T-helper 9 cell (primary cell): Measurements from ENCODE around the gene PFKFB3.
"Not testable (repeated sequence)": the region's sequence is repeated elsewhere in the genome, so short reads cannot be mapped to it uniquely, and the experiment has no call there.

ENCODE experiments used
- DNase-seq: peaks from one replicate; pipeline ENCODE4 v3.0.0-alpha.2; 2020

PFKFB3 gene

DNA sequence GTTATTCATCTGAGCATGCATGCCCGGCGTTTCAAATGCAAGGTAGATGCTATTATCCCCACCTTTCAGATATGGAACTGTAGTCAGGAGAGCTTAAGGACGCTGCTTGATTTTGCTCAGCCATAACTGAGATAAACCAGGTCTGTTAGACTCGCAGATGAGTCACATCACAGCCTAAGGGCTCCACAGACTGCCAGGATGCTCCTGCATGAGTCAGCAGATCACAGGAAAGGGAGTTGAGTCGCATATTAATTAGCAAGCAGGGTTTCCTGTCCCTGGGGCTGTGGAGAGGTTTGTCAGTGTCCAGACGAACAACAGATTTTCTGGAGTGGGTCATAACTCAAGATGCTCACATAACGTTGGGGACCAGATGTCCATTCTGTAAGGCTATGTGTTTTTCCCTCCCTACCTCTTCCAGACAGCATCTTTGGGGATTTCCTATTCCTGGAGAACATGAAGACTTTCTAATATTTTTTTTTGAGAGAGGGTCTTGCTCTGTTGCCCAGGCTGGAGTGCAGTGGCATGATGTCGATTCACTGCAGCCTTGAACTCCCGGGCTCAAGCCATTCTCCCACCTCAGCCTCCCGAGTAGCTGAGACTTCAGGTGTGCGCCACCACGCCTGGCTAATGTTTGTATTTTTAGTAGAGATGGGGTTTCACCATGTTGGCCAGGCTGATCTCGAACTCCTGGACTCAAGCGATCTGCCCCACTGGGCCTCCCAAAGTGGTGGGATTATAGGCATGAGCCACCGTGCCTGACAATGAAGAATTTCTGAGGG, 36.7 kb downstream of the PFKFB3 start:
- DNase-seq, result peak; percentile 31

DNA sequence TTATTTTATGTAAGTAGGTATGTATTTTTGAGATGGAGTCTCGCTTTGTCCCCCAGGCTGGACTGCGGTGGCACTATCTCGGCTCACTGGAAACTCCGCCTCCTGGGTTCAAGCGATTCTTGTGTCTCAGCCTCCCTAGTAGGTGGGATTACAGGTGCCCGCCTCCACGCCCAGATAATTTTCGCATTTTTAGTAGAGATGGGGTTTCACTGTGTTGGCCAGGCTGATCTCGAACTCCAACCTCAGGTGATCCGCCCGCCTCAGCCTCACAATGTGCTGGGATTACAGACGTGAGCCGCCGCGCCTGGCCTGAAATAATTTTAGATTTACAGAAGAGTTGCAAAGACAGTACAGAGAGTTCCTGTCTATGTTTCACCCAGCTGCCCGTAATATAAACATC, 37.5 kb downstream of the PFKFB3 start:
- no peak for DNase-seq

DNA sequence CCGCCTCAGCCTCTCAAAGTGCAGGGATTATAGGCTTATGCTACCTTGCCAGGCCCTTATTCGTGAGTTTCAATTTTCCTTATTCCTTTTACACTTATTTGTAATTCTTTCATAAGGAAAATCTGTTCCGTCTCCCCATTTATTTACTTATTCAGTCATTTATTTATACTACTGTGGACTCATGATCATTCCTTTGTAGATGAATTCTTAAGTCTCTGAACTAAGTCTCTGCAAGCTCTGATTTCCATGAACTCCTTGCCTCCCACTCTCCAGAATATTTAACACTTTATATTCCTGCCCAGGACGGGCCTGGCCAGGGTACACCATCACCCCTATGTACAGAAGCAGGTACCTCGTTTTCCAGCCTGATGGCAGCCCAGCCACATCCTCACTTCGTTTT, 39.4 kb downstream of the PFKFB3 start:
- DNase-seq, result no peak

DNA sequence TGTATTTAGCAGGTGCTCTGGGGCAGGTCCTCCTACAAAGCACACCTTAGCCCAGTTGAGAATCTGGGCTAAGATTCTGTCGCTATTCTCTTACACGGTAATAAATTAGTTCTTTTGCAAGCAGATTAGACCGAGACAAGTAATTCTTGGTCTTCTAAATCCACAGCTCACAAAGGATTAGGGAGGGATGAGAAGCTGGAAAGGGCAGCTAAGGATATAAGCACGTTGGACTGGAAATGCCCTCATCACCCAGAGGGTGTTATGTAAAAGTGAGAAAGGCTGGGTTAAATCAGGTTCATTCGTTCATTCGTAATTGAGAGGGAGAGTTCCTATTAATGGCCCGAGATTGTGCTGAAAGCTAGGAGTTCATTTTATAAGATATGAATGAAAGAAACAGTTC, 41.8 kb downstream of the PFKFB3 start:
- no peak for DNase-seq

- DNase-seq, result no peak
Measured at GRCh38 chr10:6247041-6247712, 44.4 kb downstream of the PFKFB3 start.

- not testable (repeated sequence) for DNase-seq
Measured at GRCh38 chr10:6248908-6249307, 46.2 kb downstream of the PFKFB3 start.

DNA sequence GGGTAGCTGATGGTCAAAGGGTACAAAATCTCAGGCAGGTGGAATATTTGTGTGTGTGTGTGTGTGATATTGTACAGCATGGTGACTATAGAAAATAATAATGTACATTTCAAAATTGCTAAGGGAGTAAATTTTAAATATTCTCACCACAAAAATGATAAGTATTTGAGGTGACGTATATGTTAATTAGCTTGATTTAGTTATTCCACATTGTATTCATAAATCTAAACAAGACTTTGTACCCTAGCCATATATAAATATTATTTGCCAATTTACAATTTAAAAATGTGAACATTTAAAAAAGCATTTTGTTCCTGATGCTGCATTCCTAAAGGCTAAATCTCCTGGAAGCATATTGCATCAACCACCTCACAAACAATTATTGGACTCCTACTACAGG, 47.0 kb downstream of the PFKFB3 start:
- DNase-seq, result no peak

DNA sequence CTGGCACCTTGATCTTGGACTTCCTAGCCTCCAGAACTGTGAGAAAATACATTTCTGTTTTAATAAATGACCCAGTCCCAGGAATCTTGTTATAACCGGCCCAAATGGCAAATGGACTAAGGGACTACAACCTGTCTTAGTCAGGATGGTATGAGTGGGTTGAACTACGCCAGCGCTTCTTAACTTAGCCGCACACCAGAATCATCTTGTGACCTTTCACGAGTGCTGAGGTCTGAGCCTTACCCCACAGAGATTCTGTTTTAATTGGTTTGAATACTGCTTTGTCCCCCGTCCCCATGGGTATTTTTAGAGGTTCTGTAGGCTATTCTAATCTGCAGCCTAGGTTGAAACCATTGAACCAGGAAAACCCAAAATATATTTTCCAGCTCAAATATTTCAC, 48.0 kb downstream of the PFKFB3 start:
- DNase-seq, result no peak

DNA sequence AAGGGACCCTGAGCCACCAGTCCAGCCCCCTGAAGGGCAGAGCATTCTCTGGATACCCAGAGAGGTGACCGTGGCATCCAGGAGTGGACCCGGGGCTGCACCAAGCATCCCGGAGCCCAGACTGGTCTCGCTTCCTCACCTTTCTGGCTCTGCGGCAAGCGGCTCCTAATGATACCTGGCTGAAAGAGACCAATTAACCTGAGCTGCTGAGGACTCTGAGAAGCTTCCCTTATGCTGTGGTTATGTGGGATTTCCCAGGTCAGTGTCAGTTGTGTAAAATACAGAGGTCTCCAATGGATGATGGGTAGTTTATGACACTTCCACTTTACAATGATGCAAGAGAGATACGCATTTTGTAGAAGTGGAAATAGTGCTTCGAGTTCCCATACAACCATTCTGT, 51.5 kb downstream of the PFKFB3 start:
- DNase-seq, result no peak

DNA sequence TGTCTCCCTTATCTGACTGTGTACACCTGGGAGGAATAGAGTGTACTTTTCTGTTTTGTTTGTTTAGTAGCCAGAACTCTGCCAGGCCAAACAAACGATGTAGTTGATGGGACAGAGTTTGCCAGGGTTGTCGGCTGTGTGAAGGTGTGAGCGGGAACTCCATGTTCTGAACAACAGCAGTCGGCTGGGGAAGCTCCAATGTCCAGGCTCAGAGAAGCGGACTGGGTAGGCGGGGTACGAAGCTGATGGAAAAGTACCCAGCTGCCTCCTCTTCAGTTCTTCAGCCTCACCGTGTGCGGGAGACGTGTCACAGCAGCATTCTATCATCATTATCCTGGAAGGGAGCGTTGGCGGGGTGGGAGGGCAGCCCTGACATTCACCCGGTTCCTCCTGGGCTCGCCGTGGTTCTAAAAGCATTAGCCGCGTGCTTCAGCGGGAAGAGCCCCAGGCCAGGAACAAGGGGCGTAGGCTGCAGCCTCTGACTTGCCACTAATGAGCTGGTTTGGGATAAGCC, 52.9 kb downstream of the PFKFB3 start:
- no peak for DNase-seq

- DNase-seq, result no peak
Measured at GRCh38 chr10:6256439-6256838, 53.7 kb downstream of the PFKFB3 start.

DNA sequence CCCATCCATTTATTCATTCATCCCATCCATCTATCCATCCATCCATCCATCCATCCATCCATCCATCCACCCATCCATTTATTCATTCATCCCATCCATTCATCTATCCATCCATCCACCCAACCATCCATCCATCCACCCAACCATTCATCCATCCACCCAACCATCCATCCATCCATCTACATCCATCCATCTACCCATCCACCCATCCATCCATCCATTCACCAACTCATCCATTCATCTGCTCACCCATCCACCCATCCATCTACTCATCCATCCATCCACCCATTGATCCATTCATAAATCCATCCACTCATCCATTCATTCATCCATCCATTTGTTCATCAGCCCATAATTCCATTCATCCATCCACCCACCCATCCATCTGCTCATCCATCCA, 56.4 kb downstream of the PFKFB3 start:
- no peak for DNase-seq

- DNase-seq, result no peak
Measured at GRCh38 chr10:6260843-6261242, 58.1 kb downstream of the PFKFB3 start.

- DNase-seq, result no peak
Measured at GRCh38 chr10:6267941-6268340, 65.2 kb downstream of the PFKFB3 start.

DNA sequence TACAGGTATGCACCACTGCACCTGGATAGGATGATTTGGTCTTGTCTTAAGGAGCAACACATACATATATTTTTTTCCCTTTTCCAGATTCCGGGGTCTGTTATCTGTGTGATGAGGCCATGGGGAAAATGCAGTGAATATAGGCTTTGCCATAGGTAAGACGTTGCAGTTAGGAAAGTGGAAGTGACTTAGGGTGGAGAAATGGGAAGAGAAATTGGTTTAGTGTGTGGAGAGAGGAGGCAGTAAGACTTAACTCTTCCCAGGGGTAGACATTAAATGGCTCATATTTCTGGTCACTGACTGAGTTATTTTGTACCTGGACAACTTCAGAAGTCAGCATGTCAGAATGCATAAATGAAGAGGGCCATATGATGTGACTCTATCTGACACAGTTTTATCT, 66.7 kb downstream of the PFKFB3 start:
- DNase-seq, result no peak

DNA sequence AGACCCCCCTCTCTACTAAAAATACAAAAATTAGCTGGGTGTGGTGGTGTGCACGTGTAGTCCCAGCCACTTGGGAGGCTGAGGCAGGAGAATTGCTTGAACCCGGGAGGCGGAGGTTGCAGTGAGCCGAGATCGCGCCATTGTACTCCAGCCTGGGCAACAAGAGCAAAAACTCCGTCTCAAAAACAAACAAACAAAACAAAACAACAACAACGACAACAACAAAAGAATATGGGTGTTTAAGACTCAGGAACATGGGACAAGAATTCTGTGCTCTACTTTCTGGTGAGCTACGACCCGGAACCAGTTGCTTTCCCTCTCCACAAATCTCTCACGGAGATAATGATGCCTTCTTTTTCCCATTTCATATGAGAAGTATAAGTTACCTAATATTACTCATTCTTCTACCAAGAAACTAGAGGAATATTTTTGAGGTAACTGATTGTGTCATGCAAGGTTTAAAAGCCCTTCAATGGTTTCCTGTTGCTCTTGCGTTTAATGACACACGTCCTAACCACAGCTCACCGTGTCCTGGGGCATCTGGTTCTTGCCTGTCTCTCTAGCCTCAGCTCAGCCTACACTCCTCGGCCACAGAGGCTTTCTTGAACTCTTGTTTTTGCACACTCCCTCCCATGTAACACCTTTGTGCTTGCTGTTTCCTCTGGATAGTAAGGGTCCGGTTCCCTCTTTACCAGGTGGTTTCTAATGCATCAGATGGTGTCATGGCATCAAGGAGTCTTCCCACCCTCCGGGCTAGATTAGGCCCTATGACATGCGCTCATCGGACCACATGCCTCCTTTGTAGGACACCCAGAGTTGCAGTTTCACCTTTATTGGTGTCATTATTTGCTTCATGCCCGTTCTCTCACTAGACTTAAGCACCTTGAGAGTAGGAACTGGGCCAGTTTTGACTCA, 67.5 kb downstream of the PFKFB3 start:
- peak; percentile 56 for DNase-seq

DNA sequence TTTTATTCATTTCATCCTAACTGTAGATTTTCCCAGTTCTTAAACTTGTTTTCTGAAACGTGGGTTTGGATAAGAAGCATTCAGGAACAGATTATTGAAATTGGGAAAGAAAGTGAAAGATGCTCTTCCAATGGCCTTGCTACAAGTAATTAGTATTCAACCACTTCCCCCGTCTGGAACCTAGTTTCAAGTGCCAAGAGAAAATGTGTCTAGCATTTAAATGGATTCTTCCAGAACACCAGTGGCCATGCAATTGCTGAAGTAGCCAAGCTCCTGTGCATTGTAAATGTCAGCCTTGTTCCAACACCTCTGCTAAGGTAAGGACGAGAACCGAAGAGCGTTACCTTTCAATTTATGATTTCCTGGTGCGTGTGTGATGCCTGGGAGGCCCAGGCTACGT, 68.2 kb downstream of the PFKFB3 start:
- DNase-seq, result no peak

DNA sequence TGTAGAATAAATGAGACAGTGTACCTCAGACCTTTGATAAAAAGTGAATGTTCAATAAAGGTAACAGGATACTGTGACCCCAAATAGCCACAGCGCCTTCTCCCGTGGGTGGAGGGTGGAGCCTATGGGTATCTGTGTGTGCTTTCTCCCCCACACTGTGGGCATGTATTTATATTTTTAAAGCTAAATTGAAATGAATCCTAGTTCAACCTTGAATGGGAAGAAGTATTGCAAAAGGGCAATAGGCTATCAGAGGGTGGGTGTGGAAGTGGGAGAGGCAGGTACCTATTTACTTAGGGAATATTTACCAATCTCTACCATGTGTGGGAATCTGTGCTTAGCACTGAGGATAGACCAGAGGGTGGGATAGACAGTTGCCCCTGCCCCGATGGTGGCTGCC, 68.9 kb downstream of the PFKFB3 start:
- DNase-seq, result no peak

GRCh38 chr10:6272126-6272525, 69.4 kb downstream of the PFKFB3 start:
- DNase-seq, result no peak

DNA sequence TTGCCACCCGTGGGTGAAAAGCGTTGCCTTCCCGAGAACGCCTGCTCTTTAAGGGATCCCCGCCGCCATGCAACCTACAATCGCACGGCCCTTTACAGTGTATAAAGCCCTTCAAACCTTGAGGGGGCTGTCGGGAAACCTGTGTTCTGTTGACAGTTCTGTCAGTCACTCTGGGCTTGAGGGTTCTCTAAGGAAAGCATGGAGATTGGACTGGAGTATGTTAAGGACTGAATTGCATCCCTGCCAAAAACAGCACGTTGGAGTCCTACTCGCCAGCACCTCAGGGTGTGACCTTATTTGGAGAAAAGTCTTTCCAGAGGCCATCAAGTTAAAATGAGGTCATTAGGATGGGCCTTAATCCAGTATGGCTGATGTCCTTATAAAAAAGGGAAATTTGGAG, 70.6 kb downstream of the PFKFB3 start:
- no peak for DNase-seq

- no peak for DNase-seq
Measured at GRCh38 chr10:6274040-6274439, 71.3 kb downstream of the PFKFB3 start.

- DNase-seq, result no peak
Measured at GRCh38 chr10:6274484-6274883, 71.8 kb downstream of the PFKFB3 start.
